A549 (cell line): ENCODE data around the gene EFCAB14. TPM values are rescaled to one million over a fixed set of nuclear protein-coding genes. Genes with fewer than 3 reads are reported as not detected.

ENCODE experiments used
- ATAC-seq, 2 experiments: fragments of 200-7000 bp in 1 of 2; fragments of >200 bp in 1 of 2; cut with Nextera tagmentation in 1 of 2; cut with Tn5 transposase in 1 of 2; 3 replicates each; pipeline versions ENCODE4 v1.8.0 to v1.9.1; 2018 to 2020; ENCODE audit warnings: mild to moderate bottlenecking in 1 of 2, moderate library complexity in 1 of 2
- CTCF ChIA-PET: fragments of 300-600 bp; sonication (Branson Sonifier 250); formaldehyde crosslinking; extraction: SDS; loops from one replicate; lab custom pipeline; 2021; ENCODE audit warnings: antibody characterized with exemption, inconsistent platforms; lab: Yijun Ruan, JAX
- POLR2A ChIA-PET: fragments of 350-600 bp; formaldehyde crosslinking; extraction: SDS; loops from one replicate; lab custom pipeline; 2021; ENCODE audit warnings: antibody characterized with exemption, inconsistent platforms; lab: Yijun Ruan, JAX
- DNase-seq, 2 experiments: peaks; one replicate each; pipeline versions ENCODE4 v3.0.0 to v3.0.0-alpha.2; 2011 to 2016; ENCODE audit warnings: low read depth in 1 of 2, low spot score in 1 of 2
- FAIRE-seq: peaks from 2 replicates; lab custom pipeline; 2011; peaks lifted over from hg19 to GRCh38; lab: Jason Lieb, UNC
- H3K27ac ChIP-seq, 2 experiments: fragments of >200 bp; sonication (Bioruptor Twin); formaldehyde crosslinking; 3 replicates each; pipeline ENCODE4 v1.5.1; 2016 to 2017
- H3K4me1 ChIP-seq: fragments of >200 bp; sonication (Bioruptor Twin); formaldehyde crosslinking; 3 replicates; pipeline ENCODE4 v1.6.1; 2016
- H3K4me2 ChIP-seq: fragments of >200 bp; sonication (Bioruptor Twin); formaldehyde crosslinking; 3 replicates; pipeline ENCODE4 v1.6.1; 2016
- H3K4me3 ChIP-seq: fragments of >200 bp; sonication (Bioruptor Twin); formaldehyde crosslinking; 3 replicates; pipeline ENCODE4 v1.5.1; 2016
- H3K9me3 ChIP-seq: fragments of >200 bp; sonication (Bioruptor Twin); formaldehyde crosslinking; 3 replicates; pipeline ENCODE4 v1.6.1; 2016
- BHLHE40 ChIP-seq: IDR thresholded peaks from 2 replicates; pipeline ENCODE4 v1.6.1; 2012; ENCODE audit warnings: low read depth, low read length, inconsistent platforms
- CEBPB ChIP-seq, 2 experiments: fragments of >200 bp in 1 of 2; sonication (Bioruptor Twin) in 1 of 2; formaldehyde crosslinking in 1 of 2; IDR thresholded peaks; 2 replicates each; pipeline ENCODE4 v1.6.1; 2012 to 2016
- EHF ChIP-seq: fragments of 250-450 bp; sonication (Bioruptor Pico); IDR thresholded peaks from 2 replicates; pipeline ENCODE4 v1.5.0; 2020; ENCODE audit warnings: mild to moderate bottlenecking
- EP300 ChIP-seq, 2 experiments: fragments of >200 bp; sonication (Bioruptor Twin); formaldehyde crosslinking; IDR thresholded peaks; 2 replicates in 1 of 2; 3 replicates in 1 of 2; pipeline ENCODE4 v1.6.1; 2016 to 2017
- FOSL2 ChIP-seq, 2 experiments: fragments of 450-650 bp in 1 of 2; fragments of >200 bp in 1 of 2; sonication (Bioruptor Twin) in 1 of 2; formaldehyde crosslinking; IDR thresholded peaks; 2 replicates each; pipeline versions ENCODE4 v1.5.0 to v1.6.1; 2016 to 2020; ENCODE audit warnings: mild to moderate bottlenecking in 1 of 2, moderate library complexity in 1 of 2
- GATA3 ChIP-seq: IDR thresholded peaks from 2 replicates; pipeline ENCODE4 v1.6.1; 2012; ENCODE audit warnings: borderline replicate concordance
- MAFK ChIP-seq: fragments of 450-650 bp; IDR thresholded peaks from 2 replicates; pipeline ENCODE4 v1.6.1; 2014; ENCODE audit not compliant: partially characterized antibody
- MYC ChIP-seq: IDR thresholded peaks from 2 replicates; pipeline ENCODE4 v1.6.1; 2012; ENCODE audit warnings: mild to moderate bottlenecking, inconsistent platforms, low read length, improper control_type of control experiment, borderline replicate concordance
- POLR2AphosphoS2 ChIP-seq: conservative IDR thresholded peaks from 2 replicates; pipeline ENCODE4 v1.6.1; 2012; ENCODE audit warnings: low read length, improper control_type of control experiment, inconsistent platforms
- RAD21 ChIP-seq, 2 experiments: fragments of >200 bp in 1 of 2; sonication (Bioruptor Twin) in 1 of 2; formaldehyde crosslinking in 1 of 2; IDR thresholded peaks in 1 of 2; conservative IDR thresholded peaks in 1 of 2; 2 replicates in 1 of 2; 3 replicates in 1 of 2; pipeline ENCODE4 v1.6.1; 2012 to 2018; ENCODE audit warnings: inconsistent platforms in 1 of 2
- TFCP2L1 ChIP-seq: fragments of 250-450 bp; sonication (Bioruptor Pico); IDR thresholded peaks from 2 replicates; pipeline ENCODE4 v1.5.0; 2021; ENCODE audit warnings: mild to moderate bottlenecking
- TP53 ChIP-seq: fragments of 250-450 bp; sonication (Bioruptor Pico); IDR thresholded peaks from 2 replicates; pipeline ENCODE4 v1.5.0; 2021; ENCODE audit warnings: mild to moderate bottlenecking, moderate library complexity
- ZC3H11A ChIP-seq: fragments of 450-650 bp; IDR thresholded peaks from 2 replicates; pipeline ENCODE4 v1.6.1; 2014; ENCODE audit warnings: antibody characterized with exemption, mild to moderate bottlenecking
- ZSCAN20 ChIP-seq: fragments of 250-450 bp; sonication (Bioruptor Pico); IDR thresholded peaks from 2 replicates; pipeline ENCODE4 v1.8.0; 2022; ENCODE audit warnings: mild to moderate bottlenecking, moderate library complexity
- WGBS: methylation state at CpG from one replicate; pipeline ENCODE4 v1.1.6; 2017; ENCODE audit errors: missing lambda C conversion rate; 5-methylcytosine and 5-hydroxymethylcytosine counted together
- polyA plus RNA-seq, 4 experiments: library from polyadenylated mRNA; depleted of rRNA in 3 of 4; stranded (reverse); fragments of >200 nt; fragmentation: RNase III in 1 of 4; extraction: RNeasy Plus Mini Kit Qiagen cat#74134 plus additional on column Dnase treatment in 1 of 4; gene quantifications; 2 replicates in 3 of 4; 3 replicates in 1 of 4; pipeline ENCODE4 v1.2.3, GENCODE V29; 2011 to 2017
- TF ChIP-seq, protein P1 (sequence below): fragments of 200-600 bp; sonication (generic); IDR thresholded peaks from 2 replicates; pipeline ENCODE4 v1.6.1; 2016; ENCODE audit warnings: antibody characterized with exemption, mild to moderate bottlenecking, moderate library complexity
- TF ChIP-seq, protein P2 (sequence below): fragments of 250-450 bp; sonication (Bioruptor Pico); IDR thresholded peaks from 2 replicates; pipeline ENCODE4 v1.5.0; 2021; ENCODE audit warnings: mild to moderate bottlenecking, moderate library complexity, borderline replicate concordance
- TF ChIP-seq, protein P3 (sequence below): IDR thresholded peaks from 2 replicates; pipeline ENCODE4 v1.6.1; 2012; ENCODE audit warnings: low read depth, borderline replicate concordance
- TF ChIP-seq, protein P4 (sequence below): fragments of 250-450 bp; sonication (Bioruptor Pico); IDR thresholded peaks from 2 replicates; pipeline ENCODE4 v1.5.0; 2020; ENCODE audit warnings: low read depth, mild to moderate bottlenecking, moderate library complexity

Gene EFCAB14
- polyA plus RNA-seq, 2 of the 4 experiments (the other 2 are of a cell fraction) = 18.0 to 41.4 TPM

DNA sequence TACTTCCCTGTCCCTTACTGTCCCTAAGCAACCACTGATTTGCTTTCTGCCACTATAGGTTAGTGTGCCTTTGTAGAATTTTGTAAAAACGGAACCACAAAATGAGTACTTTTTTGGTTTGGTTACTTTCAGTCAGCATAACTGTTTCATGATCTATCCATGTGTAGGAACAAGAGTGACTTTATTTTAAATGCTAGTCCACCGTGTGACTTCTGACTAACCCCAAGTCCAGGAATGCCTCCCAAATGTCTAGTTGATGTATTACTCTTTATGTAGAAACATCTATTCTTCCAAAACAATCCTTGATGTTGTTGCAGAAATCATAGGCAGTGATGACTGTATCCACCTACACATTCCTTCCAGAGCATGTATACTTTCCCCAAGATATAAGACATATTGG, 72.1 kb downstream of the EFCAB14 start:
- H3K4me1 ChIP-seq = peaks cover 22% of the 10 kb centered on the region
- no peak for DNase-seq
- H3K4me2 ChIP-seq = no peak overlapping the region
- no peak for FAIRE-seq
- H3K9me3 ChIP-seq = peaks cover 9% of the 10 kb centered on the region
- WGBS = 84% methylated on average over 2 of the region's 2 CpGs
- no peak overlapping the region for H3K27ac ChIP-seq
- POLR2A ChIA-PET = no interaction called here
- no peak for ATAC-seq
- H3K4me3 ChIP-seq = no peak overlapping the region
- no peak for TF ChIP-seq RAD21 (conservative IDR thresholded peaks at IDR 0.05 in 1 of 2, IDR thresholded peaks at IDR 0.05 in 1 of 2)
- TF ChIP-seq TP53 (CRISPR knock-in tag) = no peak
- no peak for TF ChIP-seq GATA3
- TF ChIP-seq, protein P1, sequence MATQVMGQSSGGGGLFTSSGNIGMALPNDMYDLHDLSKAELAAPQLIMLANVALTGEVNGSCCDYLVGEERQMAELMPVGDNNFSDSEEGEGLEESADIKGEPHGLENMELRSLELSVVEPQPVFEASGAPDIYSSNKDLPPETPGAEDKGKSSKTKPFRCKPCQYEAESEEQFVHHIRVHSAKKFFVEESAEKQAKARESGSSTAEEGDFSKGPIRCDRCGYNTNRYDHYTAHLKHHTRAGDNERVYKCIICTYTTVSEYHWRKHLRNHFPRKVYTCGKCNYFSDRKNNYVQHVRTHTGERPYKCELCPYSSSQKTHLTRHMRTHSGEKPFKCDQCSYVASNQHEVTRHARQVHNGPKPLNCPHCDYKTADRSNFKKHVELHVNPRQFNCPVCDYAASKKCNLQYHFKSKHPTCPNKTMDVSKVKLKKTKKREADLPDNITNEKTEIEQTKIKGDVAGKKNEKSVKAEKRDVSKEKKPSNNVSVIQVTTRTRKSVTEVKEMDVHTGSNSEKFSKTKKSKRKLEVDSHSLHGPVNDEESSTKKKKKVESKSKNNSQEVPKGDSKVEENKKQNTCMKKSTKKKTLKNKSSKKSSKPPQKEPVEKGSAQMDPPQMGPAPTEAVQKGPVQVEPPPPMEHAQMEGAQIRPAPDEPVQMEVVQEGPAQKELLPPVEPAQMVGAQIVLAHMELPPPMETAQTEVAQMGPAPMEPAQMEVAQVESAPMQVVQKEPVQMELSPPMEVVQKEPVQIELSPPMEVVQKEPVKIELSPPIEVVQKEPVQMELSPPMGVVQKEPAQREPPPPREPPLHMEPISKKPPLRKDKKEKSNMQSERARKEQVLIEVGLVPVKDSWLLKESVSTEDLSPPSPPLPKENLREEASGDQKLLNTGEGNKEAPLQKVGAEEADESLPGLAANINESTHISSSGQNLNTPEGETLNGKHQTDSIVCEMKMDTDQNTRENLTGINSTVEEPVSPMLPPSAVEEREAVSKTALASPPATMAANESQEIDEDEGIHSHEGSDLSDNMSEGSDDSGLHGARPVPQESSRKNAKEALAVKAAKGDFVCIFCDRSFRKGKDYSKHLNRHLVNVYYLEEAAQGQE = no peak
- TF ChIP-seq BHLHE40 = no peak
- no peak for TF ChIP-seq POLR2AphosphoS2
- no peak for TF ChIP-seq MYC
- no peak for TF ChIP-seq CEBPB (IDR thresholded peaks at IDR 0.05)
- TF ChIP-seq, protein P2, sequence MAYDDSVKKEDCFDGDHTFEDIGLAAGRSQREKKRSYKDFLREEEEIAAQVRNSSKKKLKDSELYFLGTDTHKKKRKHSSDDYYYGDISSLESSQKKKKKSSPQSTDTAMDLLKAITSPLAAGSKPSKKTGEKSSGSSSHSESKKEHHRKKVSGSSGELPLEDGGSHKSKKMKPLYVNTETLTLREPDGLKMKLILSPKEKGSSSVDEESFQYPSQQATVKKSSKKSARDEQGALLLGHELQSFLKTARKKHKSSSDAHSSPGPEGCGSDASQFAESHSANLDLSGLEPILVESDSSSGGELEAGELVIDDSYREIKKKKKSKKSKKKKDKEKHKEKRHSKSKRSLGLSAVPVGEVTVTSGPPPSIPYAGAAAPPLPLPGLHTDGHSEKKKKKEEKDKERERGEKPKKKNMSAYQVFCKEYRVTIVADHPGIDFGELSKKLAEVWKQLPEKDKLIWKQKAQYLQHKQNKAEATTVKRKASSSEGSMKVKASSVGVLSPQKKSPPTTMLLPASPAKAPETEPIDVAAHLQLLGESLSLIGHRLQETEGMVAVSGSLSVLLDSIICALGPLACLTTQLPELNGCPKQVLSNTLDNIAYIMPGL = no peak
- TF ChIP-seq MAFK = no peak
- TF ChIP-seq, protein P3, sequence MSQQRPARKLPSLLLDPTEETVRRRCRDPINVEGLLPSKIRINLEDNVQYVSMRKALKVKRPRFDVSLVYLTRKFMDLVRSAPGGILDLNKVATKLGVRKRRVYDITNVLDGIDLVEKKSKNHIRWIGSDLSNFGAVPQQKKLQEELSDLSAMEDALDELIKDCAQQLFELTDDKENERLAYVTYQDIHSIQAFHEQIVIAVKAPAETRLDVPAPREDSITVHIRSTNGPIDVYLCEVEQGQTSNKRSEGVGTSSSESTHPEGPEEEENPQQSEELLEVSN = no peak
- no peak for TF ChIP-seq EHF (CRISPR knock-in tag)
- TF ChIP-seq, protein P4, sequence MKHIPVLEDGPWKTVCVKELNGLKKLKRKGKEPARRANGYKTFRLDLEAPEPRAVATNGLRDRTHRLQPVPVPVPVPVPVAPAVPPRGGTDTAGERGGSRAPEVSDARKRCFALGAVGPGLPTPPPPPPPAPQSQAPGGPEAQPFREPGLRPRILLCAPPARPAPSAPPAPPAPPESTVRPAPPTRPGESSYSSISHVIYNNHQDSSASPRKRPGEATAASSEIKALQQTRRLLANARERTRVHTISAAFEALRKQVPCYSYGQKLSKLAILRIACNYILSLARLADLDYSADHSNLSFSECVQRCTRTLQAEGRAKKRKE (CRISPR knock-in tag) = no peak
- no peak for TF ChIP-seq EP300 (IDR thresholded peaks at IDR 0.05)
- TF ChIP-seq ZSCAN20 (CRISPR knock-in tag) = no peak
- no peak for TF ChIP-seq ZC3H11A
- TF ChIP-seq TFCP2L1 (CRISPR knock-in tag) = no peak
- CTCF ChIA-PET = no interaction called here

DNA sequence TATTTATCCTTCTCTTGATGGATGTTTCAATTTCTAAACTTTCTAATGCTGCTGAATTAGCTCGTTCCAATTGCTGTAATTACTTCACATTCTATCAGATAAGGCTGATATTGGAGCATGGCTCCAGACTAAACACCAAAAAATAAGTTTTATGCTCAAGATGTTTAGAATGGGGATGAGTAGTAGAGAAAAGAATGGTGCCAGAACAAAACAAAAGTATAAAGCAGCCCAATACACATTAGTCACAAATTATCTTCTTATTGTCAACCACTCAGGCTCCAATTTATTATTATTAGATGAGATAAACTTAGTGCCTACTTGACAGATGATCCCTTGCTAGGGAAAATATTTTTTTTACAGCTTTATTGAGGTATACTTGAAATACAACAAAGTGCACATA, 72.6 kb downstream of the EFCAB14 start:
- Histone ChIP-seq H3K27ac (no peak overlapping the region), H3K4me3 (no peak overlapping the region), H3K4me2 (no peak overlapping the region)
- ChIA-PET CTCF (no interaction called here), POLR2A (no interaction called here)
- 88% methylated on average over 1 of the region's 1 CpG for WGBS
- ATAC-seq = no peak
- no peak for DNase-seq
- no peak for TF ChIP-seq FOSL2 (IDR thresholded peaks at IDR 0.05)
- no peak for TF ChIP-seq FOSL2 (CRISPR knock-in tag; IDR thresholded peaks at IDR 0.05)
- TF ChIP-seq, all 56 proteins: peak for 0
- Histone ChIP-seq H3K9me3 (peaks cover 9% of the 10 kb centered on the region), H3K4me1 (peaks cover 22% of the 10 kb centered on the region)
- no peak for FAIRE-seq
